Mucosa of descending colon (tissue), 3 donors: ENCODE results near the gene MED13L. TPM values are rescaled to one million over a fixed set of nuclear protein-coding genes. Genes with fewer than 3 reads are reported as not detected.

Source experiments
- ATAC-seq: fragments of 200-7000 bp; cut with Tn5 transposase; one replicate; pipeline ENCODE4 v1.9.1; 2020; ENCODE audit warnings: mild to moderate bottlenecking, moderate library complexity
- DNase-seq, 3 donors: peaks; one replicate each; pipeline ENCODE4 v3.0.0-alpha.2; 2020
- H3K36me3 ChIP-seq: fragments of 200-600 bp; one replicate; pipeline ENCODE4 v1.8.0; 2021; ENCODE audit warnings: low read depth, mild to moderate bottlenecking
- H3K4me1 ChIP-seq: fragments of 200-600 bp; one replicate; pipeline ENCODE4 v1.8.0; 2021; ENCODE audit warnings: low read depth, mild to moderate bottlenecking
- H3K4me3 ChIP-seq: fragments of 200-600 bp; one replicate; pipeline ENCODE4 v1.8.0; 2021; ENCODE audit warnings: mild to moderate bottlenecking
- H3K9me3 ChIP-seq: fragments of 200-600 bp; one replicate; pipeline ENCODE4 v1.8.0; 2021; ENCODE audit warnings: mild to moderate bottlenecking
- intact Hi-C, 2 donors: fragments of 100-400 bp; cut with DNase I in 1 of 2; cut with micrococcal nuclease in 1 of 2; formaldehyde crosslinking; loops; one replicate each; pipeline versions ENCODE4 v1.11.0 to v1.11.1; 2022; cut with DNase I, micrococcal nuclease
- total RNA-seq, 3 donors: library from RNA; stranded (reverse); fragmentation: NEBNext Ultra II Directional in 2 of 3; extraction: Animal tissue kit (Norgen Biotek cat#: 25700) in 2 of 3; gene quantifications; one replicate each; pipeline versions ENCODE4 v1.2.1 to v1.2.4, GENCODE V29; 2021 to 2023
- TF ChIP-seq, protein P1 (sequence below): fragments of 200-600 bp; IDR thresholded peaks from one replicate; pipeline ENCODE4 v1.8.0; 2022; ENCODE audit warnings: antibody characterized with exemption, mild to moderate bottlenecking
- donor health status: DM: no; HTN: no; CAD: no; lungs with moderate emphysema.
- donor health status: DM: no; HTN: no; CAD: no.
- donor health status: DM: no; HTN: yes; CAD: no.

The MED13L gene
- total RNA-seq, 3 donors from 2014 or later = 96.9 to 165 (median 135) TPM

DNA sequence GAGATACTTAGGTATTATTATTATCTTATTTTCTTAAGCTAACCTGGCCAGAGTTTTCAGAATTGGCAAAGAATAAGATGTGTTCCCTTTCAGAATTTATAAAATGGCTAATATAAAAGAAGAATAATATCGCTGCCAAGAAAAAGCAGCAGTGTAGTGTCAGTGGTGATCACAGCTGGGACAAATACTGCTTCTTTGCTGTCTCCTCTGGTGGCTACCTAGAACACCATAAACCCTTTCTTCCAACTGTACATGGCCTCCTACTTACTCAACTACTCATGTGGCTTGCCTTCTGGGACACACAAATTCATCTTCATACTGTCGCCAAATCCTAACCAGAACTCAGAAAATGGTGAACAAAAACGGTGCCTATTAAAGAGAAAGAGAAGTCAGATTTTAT, 72.7 kb downstream of the MED13L start:
- peaks cover 5% of the 10 kb centered on the region for H3K4me1 ChIP-seq
- no peak for DNase-seq
- H3K36me3 ChIP-seq = no peaks in the 10 kb centered on the region
- no peak for ATAC-seq
- H3K4me3 ChIP-seq = no peak overlapping the region
- no peaks in the 10 kb centered on the region for H3K9me3 ChIP-seq
- intact Hi-C loops = no loop called here
- TF ChIP-seq, protein P1, sequence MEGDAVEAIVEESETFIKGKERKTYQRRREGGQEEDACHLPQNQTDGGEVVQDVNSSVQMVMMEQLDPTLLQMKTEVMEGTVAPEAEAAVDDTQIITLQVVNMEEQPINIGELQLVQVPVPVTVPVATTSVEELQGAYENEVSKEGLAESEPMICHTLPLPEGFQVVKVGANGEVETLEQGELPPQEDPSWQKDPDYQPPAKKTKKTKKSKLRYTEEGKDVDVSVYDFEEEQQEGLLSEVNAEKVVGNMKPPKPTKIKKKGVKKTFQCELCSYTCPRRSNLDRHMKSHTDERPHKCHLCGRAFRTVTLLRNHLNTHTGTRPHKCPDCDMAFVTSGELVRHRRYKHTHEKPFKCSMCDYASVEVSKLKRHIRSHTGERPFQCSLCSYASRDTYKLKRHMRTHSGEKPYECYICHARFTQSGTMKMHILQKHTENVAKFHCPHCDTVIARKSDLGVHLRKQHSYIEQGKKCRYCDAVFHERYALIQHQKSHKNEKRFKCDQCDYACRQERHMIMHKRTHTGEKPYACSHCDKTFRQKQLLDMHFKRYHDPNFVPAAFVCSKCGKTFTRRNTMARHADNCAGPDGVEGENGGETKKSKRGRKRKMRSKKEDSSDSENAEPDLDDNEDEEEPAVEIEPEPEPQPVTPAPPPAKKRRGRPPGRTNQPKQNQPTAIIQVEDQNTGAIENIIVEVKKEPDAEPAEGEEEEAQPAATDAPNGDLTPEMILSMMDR = no peak

DNA sequence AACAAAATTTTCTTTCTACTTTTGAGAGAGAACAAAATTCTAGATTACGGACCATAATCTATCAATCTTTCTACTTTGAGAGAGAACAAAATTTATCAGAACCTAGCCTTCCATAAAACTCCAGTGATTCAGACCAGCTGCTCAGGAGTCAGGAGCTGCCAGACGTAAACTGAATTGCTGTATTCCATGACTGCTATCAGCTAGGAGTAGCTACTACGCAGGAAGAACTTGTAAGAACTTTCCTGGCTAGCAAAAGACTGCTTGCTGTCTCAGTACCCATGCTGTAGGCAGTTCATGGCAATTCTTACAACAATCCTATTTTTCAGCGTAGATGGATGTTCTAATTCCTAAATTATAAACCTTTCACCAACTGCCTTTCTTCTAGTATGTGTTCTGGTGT, 73.3 kb downstream of the MED13L start:
- Histone ChIP-seq H3K9me3 (no peaks in the 10 kb centered on the region), H3K36me3 (no peaks in the 10 kb centered on the region), H3K4me1 (peaks cover 3% of the 10 kb centered on the region), H3K4me3 (no peak overlapping the region)
- TF ChIP-seq, protein P1 = no peak
- ATAC-seq (no peak), DNase-seq (no peak)
- intact Hi-C loops = no loop called here

DNA sequence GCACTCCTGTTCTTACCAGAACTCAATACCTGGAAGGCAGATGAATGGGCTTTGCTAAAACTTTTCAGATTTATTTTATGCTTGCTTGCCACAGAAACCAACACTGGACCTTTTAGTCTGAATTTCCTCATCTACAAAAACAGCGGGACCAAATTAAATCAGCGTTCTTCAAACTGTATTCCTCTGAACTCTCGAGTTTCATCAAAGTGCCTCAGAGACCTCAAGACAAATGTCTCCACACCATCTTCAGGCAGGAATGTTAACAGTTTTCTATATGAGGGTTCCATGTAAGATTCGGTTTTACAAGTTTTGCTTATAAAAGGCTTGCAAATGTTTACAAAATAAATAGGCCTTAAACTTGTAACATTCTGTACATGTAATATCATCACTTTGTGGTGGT, 74.6 kb downstream of the MED13L start:
- Histone ChIP-seq H3K9me3 (no peaks in the 10 kb centered on the region), H3K4me3 (no peak overlapping the region), H3K4me1 (peaks cover 3% of the 10 kb centered on the region), H3K36me3 (no peaks in the 10 kb centered on the region)
- ATAC-seq (no peak), DNase-seq (no peak)
- intact Hi-C loops = no loop called here
- TF ChIP-seq, protein P1 = no peak

DNA sequence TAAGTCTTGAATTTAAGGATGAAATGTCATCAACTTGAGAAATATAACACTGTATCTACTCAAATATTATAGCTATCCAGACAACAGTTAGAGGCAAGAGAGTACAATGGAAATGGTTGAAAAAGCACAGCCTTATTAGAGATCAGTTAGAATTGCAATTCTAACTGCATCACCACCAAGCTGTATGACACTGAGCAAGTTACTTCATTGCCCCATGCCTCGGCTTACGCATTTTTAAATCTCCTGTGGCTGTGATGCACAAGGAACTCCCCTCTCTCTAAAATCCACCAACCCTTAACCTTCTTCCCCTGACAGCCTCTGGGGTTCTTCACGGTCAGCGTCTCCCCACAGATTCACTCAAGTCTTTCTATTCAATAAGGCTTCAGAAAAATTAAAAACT, 75.1 kb downstream of the MED13L start:
- Histone ChIP-seq H3K9me3 (no peaks in the 10 kb centered on the region), H3K36me3 (no peaks in the 10 kb centered on the region), H3K4me1 (peaks cover 6% of the 10 kb centered on the region), H3K4me3 (no peak overlapping the region)
- intact Hi-C loops = no loop called here
- TF ChIP-seq, protein P1 = no peak
- DNase-seq = no peak
- ATAC-seq = no peak

DNA sequence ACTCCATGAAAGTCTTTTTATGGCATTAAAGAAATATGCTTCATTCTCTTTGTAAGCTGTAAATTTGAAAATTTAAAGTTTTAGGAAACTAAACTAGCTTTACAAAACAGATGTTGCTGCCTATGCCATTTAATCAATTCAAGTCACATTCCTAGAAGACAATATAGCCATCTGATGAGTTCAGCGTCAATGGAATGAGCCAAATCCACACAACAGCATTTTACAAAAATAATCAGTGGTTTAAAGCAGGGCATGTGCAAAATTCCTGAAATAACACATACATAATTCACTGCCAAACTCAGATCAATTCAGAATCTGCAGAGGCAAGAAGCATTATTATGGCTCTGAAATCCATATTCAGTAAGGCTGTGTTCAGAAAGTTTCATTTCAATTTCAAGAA, 75.6 kb downstream of the MED13L start:
- intact Hi-C loops = no loop called here
- Histone ChIP-seq H3K9me3 (no peaks in the 10 kb centered on the region), H3K4me1 (peaks cover 6% of the 10 kb centered on the region), H3K36me3 (no peaks in the 10 kb centered on the region), H3K4me3 (no peak overlapping the region)
- ATAC-seq = no peak
- no peak for DNase-seq
- TF ChIP-seq, protein P1 = no peak

DNA sequence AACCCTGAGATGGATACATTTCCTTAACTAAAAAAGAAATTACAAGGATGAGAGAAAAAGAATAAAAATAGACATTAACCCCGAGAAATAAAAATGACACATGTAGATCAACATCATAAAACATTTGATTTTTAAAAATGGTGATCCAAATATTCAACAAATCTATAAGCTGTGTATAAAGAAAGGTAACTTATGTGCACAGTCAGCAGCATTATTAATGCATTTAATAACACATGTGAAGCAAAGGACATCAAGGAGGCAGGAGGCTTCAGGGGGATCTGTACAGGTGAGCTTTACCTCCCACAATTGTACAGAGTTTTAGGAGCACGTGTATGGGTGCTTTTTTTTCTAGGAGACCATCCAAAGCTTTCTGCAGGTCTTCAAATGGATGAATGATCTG, 76.1 kb downstream of the MED13L start:
- ATAC-seq (no peak), DNase-seq (no peak)
- Histone ChIP-seq H3K9me3 (no peaks in the 10 kb centered on the region), H3K4me3 (no peak overlapping the region), H3K36me3 (no peaks in the 10 kb centered on the region), H3K4me1 (peaks cover 12% of the 10 kb centered on the region)
- TF ChIP-seq, protein P1 = no peak
- intact Hi-C loops = no loop called here
